Right forelimb (tissue), 1 donor: ENCODE measurements around the gene LECT2.

Experiments used
- DNase-seq: peaks from one replicate; pipeline ENCODE4 v3.0.0-alpha.2; 2018

Gene LECT2

GRCh38 chr5:135954899-135955298 lies at the start of gene LECT2:
LECT2 (minus strand) TSS chr5:135954983; CDS start chr5:135954833, 150 bp downstream.
- no peak for DNase-seq

GRCh38 chr5:136004436-136004835 lies 49.7 kb upstream of the LECT2 start:
- DNase-seq, result peak; percentile 12

- DNase-seq, result peak; percentile 81
Observed at GRCh38 chr5:136001466-136001981, 46.7 kb upstream of the LECT2 start.

- no peak for DNase-seq
Observed at GRCh38 chr5:136000932-136001331, 46.1 kb upstream of the LECT2 start.

- no peak for DNase-seq
Observed at GRCh38 chr5:136000147-136000546, 45.4 kb upstream of the LECT2 start.

GRCh38 chr5:135999406-136000139 lies 44.8 kb upstream of the LECT2 start:
- peak; percentile 49 for DNase-seq

GRCh38 chr5:135998889-135999288 lies 44.1 kb upstream of the LECT2 start:
- no peak for DNase-seq

- DNase-seq, result no peak
Observed at GRCh38 chr5:135997673-135998335, 43.0 kb upstream of the LECT2 start.

- DNase-seq, result peak; percentile 32
Observed at GRCh38 chr5:135996611-135997010, 41.8 kb upstream of the LECT2 start.

- no peak for DNase-seq
Observed at GRCh38 chr5:135995976-135996375, 41.2 kb upstream of the LECT2 start.

GRCh38 chr5:135993880-135994636 lies 39.3 kb upstream of the LECT2 start:
- DNase-seq, result no peak

GRCh38 chr5:135993335-135993879 lies 38.6 kb upstream of the LECT2 start:
- DNase-seq, result no peak

GRCh38 chr5:135991429-135991828 lies 36.6 kb upstream of the LECT2 start:
- DNase-seq, result no peak

- no peak for DNase-seq
Observed at GRCh38 chr5:135990528-135991255, 35.9 kb upstream of the LECT2 start.

- DNase-seq, result no peak
Observed at GRCh38 chr5:135989686-135990085, 34.9 kb upstream of the LECT2 start.

- DNase-seq, result no peak
Observed at GRCh38 chr5:135988546-135988945, 33.8 kb upstream of the LECT2 start.

- DNase-seq, result no peak
Observed at GRCh38 chr5:135986891-135987401, 32.2 kb upstream of the LECT2 start.

GRCh38 chr5:135986401-135986800 lies 31.6 kb upstream of the LECT2 start:
- no peak for DNase-seq

- DNase-seq, result no peak
Observed at GRCh38 chr5:135985951-135986350, 31.2 kb upstream of the LECT2 start.

- DNase-seq, result no peak
Observed at GRCh38 chr5:135980620-135981019, 25.8 kb upstream of the LECT2 start.

GRCh38 chr5:135979510-135979909 lies 24.7 kb upstream of the LECT2 start:
- DNase-seq, result no peak

- no peak for DNase-seq
Observed at GRCh38 chr5:135978993-135979392, 24.2 kb upstream of the LECT2 start.
